Measurements from ENCODE around the gene LIPC. TPM values are rescaled to one million over a fixed set of nuclear protein-coding genes. Genes with fewer than 3 reads are reported as not detected.

LIPC gene
- total and polyA plus RNA-seq, 2 experiments from 2014 or later = not detected

DNA sequence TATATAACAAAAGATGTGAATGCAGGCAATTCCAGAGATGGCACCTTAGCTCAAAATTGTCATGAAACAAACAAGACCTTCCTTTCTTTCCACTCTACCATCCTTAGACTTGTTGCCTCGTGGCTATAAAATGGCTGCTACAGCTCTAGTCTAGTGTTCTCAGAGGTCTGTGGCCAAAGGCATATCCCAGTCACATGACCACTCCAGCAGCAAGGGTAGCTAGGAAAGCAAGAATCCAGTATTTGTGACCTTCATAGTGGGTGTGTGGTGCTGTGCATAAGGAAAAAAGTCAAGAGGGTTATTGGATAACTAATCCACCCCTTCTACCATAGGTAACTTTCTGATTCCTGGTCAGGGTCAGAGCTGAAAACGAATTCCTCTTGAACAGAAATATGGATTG is 27.1 kb upstream of the LIPC start (continued):
- no peak for TF ChIP-seq JUNB (IDR thresholded peaks at IDR 0.05; ENCODE audit: unreplicated experiment)
- TF ChIP-seq EZH2 (IDR thresholded peaks at IDR 0.05; ENCODE audit: low read depth, unreplicated experiment) = no peak
- TF ChIP-seq, protein P1, sequence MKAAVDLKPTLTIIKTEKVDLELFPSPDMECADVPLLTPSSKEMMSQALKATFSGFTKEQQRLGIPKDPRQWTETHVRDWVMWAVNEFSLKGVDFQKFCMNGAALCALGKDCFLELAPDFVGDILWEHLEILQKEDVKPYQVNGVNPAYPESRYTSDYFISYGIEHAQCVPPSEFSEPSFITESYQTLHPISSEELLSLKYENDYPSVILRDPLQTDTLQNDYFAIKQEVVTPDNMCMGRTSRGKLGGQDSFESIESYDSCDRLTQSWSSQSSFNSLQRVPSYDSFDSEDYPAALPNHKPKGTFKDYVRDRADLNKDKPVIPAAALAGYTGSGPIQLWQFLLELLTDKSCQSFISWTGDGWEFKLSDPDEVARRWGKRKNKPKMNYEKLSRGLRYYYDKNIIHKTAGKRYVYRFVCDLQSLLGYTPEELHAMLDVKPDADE (IDR thresholded peaks at IDR 0.05) = no peak
- TF ChIP-seq CTCF (conservative IDR thresholded peaks at IDR 0.05; ENCODE audit: low read depth in 2 of 2) = no peak
- no peak for TF ChIP-seq POLR2AphosphoS5 (IDR thresholded peaks at IDR 0.05; ENCODE audit: low read depth)
- no peak for TF ChIP-seq ZNF114 (CRISPR knock-in tag; IDR thresholded peaks at IDR 0.05)
- TF ChIP-seq STAT1 (IDR thresholded peaks at IDR 0.05; ENCODE audit: unreplicated experiment) = no peak
- TF ChIP-seq ZNF331 (CRISPR knock-in tag; IDR thresholded peaks at IDR 0.05; ENCODE audit: low read depth) = no peak

DNA sequence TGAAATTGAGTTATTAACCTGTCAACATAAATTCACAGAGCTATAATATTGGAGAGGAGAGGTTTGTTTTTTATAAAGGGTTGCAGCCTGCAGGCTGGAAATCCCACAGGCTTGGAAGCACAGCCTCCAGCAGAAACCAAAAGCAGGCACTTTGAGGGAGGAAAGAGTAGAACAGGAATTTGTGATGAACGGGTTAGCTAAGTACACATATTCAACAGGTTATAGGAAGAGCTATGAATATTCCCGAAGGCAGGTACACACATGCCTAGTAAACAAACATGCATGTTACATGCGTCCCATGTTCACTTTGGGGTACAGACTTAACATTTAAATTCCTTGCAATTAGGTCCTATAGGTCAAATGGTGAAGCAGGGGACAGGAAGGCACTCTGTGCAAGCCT is 25.9 kb upstream of the LIPC start:
- H3K4me1 Mint-ChIP-seq = peaks cover 5% of the 10 kb centered on the region; the same call in 2 of the 3 replicates
- Histone ChIP-seq H3F3A (replicated peaks; ENCODE audit: low read depth) (no peaks in the 10 kb centered on the region), H3K27me3 (ENCODE audit: insufficient read depth) (no peaks in the 10 kb centered on the region), H3K4me3 (no peak overlapping the region), H4K20me1 (replicated peaks; ENCODE audit: insufficient read depth) (no peaks in the 10 kb centered on the region), H2AFZ (no peak overlapping the region), H3K4me2 (no peak overlapping the region), H3K27ac (ENCODE audit: low read depth) (no peak overlapping the region), H3K4me1 (ENCODE audit: insufficient read depth) (no peaks in the 10 kb centered on the region), H3K79me2 (replicated peaks; ENCODE audit: insufficient read depth) (no peaks in the 10 kb centered on the region), H3K9me2 (ENCODE audit: insufficient read depth) (no peaks in the 10 kb centered on the region), H3K36me3 (ENCODE audit: insufficient read depth) (no peaks in the 10 kb centered on the region)
- H3K36me3 Mint-ChIP-seq (ENCODE audit: low read depth) = no peaks in the 10 kb centered on the region
- no peaks in the 10 kb centered on the region for H3K27me3 Mint-ChIP-seq (ENCODE audit: insufficient read depth, low read depth, poor library complexity)
- no peak overlapping the region for H3K4me3 Mint-ChIP-seq
- no peaks in the 10 kb centered on the region for H3K9me3 Mint-ChIP-seq
- no peak overlapping the region for H3K27ac Mint-ChIP-seq
- DNase-seq (ENCODE audit: low spot score) = no peak
- ATAC-seq = no peak
- TF ChIP-seq CTCF (conservative IDR thresholded peaks at IDR 0.05; ENCODE audit: low read depth in 2 of 2) (no peak), EZH2phosphoT487 (IDR thresholded peaks at IDR 0.05; ENCODE audit: unreplicated experiment) (no peak), JUNB (IDR thresholded peaks at IDR 0.05; ENCODE audit: unreplicated experiment) (no peak), ZNF331 (CRISPR knock-in tag; IDR thresholded peaks at IDR 0.05; ENCODE audit: low read depth) (no peak), POLR2AphosphoS5 (IDR thresholded peaks at IDR 0.05; ENCODE audit: low read depth) (no peak), REST (IDR thresholded peaks at IDR 0.05; ENCODE audit: unreplicated experiment) (no peak), NANOG (IDR thresholded peaks at IDR 0.05; ENCODE audit: borderline replicate concordance) (no peak)
